ENCODE measurements around the gene GIGYF2. TPM values are rescaled to one million over a fixed set of nuclear protein-coding genes. Genes with fewer than 3 reads are reported as not detected.

GIGYF2 gene
- total and polyA plus RNA-seq, 2 of the 13 experiments (the other 11 are each of a cell fraction or from before 2014, with no cell fraction given) = 44.9 to 73.5 TPM

DNA sequence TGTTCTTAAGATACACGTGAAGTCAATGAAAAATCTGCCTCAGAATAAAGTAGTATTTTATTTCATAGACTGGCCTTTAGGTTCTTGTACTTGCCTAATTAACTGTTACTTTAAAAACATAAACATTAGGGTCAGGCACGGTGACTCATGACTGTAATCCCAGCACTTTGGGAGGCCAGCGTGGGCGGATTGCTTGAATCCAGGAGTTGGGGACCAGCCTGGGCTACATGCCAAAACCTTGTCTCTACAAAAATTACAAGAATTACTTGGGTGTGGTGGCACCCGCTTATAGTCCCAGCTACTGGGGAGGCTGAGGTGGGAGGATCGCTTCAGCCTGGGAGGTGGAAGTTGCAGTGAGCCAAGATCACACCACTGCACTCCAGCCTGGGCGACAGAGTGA lies 157.0 kb downstream of the GIGYF2 start (continued):
- TF ChIP-seq, protein P1, sequence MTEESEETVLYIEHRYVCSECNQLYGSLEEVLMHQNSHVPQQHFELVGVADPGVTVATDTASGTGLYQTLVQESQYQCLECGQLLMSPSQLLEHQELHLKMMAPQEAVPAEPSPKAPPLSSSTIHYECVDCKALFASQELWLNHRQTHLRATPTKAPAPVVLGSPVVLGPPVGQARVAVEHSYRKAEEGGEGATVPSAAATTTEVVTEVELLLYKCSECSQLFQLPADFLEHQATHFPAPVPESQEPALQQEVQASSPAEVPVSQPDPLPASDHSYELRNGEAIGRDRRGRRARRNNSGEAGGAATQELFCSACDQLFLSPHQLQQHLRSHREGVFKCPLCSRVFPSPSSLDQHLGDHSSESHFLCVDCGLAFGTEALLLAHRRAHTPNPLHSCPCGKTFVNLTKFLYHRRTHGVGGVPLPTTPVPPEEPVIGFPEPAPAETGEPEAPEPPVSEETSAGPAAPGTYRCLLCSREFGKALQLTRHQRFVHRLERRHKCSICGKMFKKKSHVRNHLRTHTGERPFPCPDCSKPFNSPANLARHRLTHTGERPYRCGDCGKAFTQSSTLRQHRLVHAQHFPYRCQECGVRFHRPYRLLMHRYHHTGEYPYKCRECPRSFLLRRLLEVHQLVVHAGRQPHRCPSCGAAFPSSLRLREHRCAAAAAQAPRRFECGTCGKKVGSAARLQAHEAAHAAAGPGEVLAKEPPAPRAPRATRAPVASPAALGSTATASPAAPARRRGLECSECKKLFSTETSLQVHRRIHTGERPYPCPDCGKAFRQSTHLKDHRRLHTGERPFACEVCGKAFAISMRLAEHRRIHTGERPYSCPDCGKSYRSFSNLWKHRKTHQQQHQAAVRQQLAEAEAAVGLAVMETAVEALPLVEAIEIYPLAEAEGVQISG (CRISPR knock-in tag; IDR thresholded peaks at IDR 0.05) = no peak

DNA sequence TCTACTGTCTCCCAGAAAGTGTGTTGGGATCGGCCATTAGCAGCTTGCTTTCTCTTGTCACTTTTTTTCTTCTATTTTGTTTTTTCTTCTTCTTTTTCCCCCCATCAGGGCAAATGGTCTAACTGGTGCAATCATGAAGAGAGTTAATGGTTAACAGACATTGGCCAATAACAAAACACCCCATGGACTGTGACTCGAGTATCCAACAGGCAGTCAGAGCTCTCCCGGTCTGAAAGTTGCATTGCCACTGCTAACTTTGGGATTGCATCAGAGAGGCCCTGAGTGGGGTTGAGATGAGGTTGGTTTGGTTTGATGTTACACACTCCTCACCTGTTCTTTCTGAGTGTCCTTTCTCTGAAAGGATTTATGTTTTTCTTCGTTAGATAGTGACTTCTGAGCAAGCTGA lies 160.0 kb downstream of the GIGYF2 start:
- WGBS (ENCODE audit: low lambda C conversion rate) = under 1% methylated on average over 4 of the region's 4 CpGs
- Histone ChIP-seq H3K4me3 (replicated peaks in 1 of 3; ENCODE audit: insufficient read depth in 1 of 3, low read depth in 2 of 3, low read length in 3 of 3) (peak overlapping the region in 1 of 3 experiments; percentile 41; a peak in 1 of 6 replicates), H2AFZ (ENCODE audit: low read length) (no peak overlapping the region), H3K27me3 (ENCODE audit: control insufficient read depth in 1 of 2, insufficient read depth in 2 of 2, low read length in 2 of 2) (no peaks in the 10 kb centered on the region), H3K36me3 (replicated peaks in 1 of 2; ENCODE audit: control insufficient read depth in 1 of 2, insufficient read depth in 2 of 2, low read length in 2 of 2) (peaks cover 8 to 22% of the 10 kb centered on the region in 2 experiments; a peak in 2 of 5 replicates), H3K9me3 (ENCODE audit: low read length) (no peaks in the 10 kb centered on the region), H4K20me1 (ENCODE audit: insufficient read depth, low read length) (no peaks in the 10 kb centered on the region), H3K79me2 (ENCODE audit: insufficient read depth, low read length) (peaks cover 3% of the 10 kb centered on the region), H3K4me1 (ENCODE audit: insufficient read depth, low read length) (peaks cover 89% of the 10 kb centered on the region), H3K4me2 (ENCODE audit: low read depth, low read length) (peak overlapping the region; percentile 73), H3K9ac (ENCODE audit: insufficient read depth, low read depth, low read length) (peak overlapping the region; percentile 50), H3K27ac (ENCODE audit: extremely low read length, insufficient read depth, low read length) (peak overlapping the region; percentile 94)
- ChIA-PET POLR2A (interaction anchor here (0.7 to 11.3 kb wide), 16 partner anchors 11 to 394 kb away, joined by 3 to 297 read pairs (median 6); partner anchors contain the start of genes ATG16L1, EIF4E2, INPP5D and NGEF), CTCF (ENCODE audit: low intra/inter-chr PET ratio, low total read pairs) (no interaction called here)
- FAIRE-seq (peak; percentile 90), ATAC-seq (peak; percentile 92), DNase-seq (ENCODE audit: low spot score) (peak; percentile 98)
- intact Hi-C loops (cut with micrococcal nuclease; ENCODE audit: unreplicated experiment) = loop anchor here (1.0 to 2.0 kb wide), 3 partner anchors 15 to 396 kb away; partner anchors contain the start of gene INPP5D
- in situ Hi-C loops (cut with HindIII; ENCODE audit: extremely low pct_ligation_motif_present, low pct_unique_long_range_greater_than_20kb) = loop anchor here (5.0 to 10.0 kb wide), 2 partner anchors 168 to 395 kb away; partner anchors contain the start of gene ATG16L1
- BruUV-seq (replicated peaks) = no TSS peak
- peak; percentile 86 for TF ChIP-seq SMC3 (IDR thresholded peaks at IDR 0.05; ENCODE audit: low read length)
- no peak; the same call in 1 of the 2 replicates for TF ChIP-seq ATM (IDR thresholded peaks at IDR 0.05; ENCODE audit: borderline replicate concordance)
- TF ChIP-seq ZNF766 (CRISPR knock-in tag; IDR thresholded peaks at IDR 0.05; ENCODE audit: borderline replicate concordance) = no peak
- TF ChIP-seq ZNF235 (CRISPR knock-in tag; IDR thresholded peaks at IDR 0.05; ENCODE audit: borderline replicate concordance) = no peak
- TF ChIP-seq JDP2 (CRISPR knock-in tag; IDR thresholded peaks at IDR 0.05; ENCODE audit: borderline replicate concordance) = no peak
- TF ChIP-seq AHR (CRISPR knock-in tag; IDR thresholded peaks at IDR 0.05) = no peak; the same call in 1 of the 2 replicates
- no peak for TF ChIP-seq ZNF337 (CRISPR knock-in tag; IDR thresholded peaks at IDR 0.05; ENCODE audit: borderline replicate concordance, low read depth)
- TF ChIP-seq, protein P2, sequence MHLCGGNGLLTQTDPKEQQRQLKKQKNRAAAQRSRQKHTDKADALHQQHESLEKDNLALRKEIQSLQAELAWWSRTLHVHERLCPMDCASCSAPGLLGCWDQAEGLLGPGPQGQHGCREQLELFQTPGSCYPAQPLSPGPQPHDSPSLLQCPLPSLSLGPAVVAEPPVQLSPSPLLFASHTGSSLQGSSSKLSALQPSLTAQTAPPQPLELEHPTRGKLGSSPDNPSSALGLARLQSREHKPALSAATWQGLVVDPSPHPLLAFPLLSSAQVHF (CRISPR knock-in tag; IDR thresholded peaks at IDR 0.05) = no peak
- TF ChIP-seq KDM3A (CRISPR knock-in tag; IDR thresholded peaks at IDR 0.05; ENCODE audit: low read depth) = no peak
- TF ChIP-seq POGZ (CRISPR knock-in tag; IDR thresholded peaks at IDR 0.05) = peak; percentile 88
- TF ChIP-seq, protein P3, sequence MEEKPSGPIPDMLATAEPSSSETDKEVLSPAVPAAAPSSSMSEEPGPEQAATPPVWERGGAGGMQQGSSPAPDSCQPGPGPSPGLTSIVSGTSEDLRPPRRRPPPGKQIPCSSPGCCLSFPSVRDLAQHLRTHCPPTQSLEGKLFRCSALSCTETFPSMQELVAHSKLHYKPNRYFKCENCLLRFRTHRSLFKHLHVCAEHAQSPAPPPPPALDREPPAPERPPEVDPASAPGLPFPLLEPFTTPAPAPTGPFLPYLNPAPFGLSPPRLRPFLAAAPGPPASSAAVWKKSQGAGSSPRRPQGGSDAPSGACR (CRISPR knock-in tag; IDR thresholded peaks at IDR 0.05) = peak; percentile 66; the same call in 1 of the 2 replicates
- TF ChIP-seq ZFP36 (IDR thresholded peaks at IDR 0.05; ENCODE audit: borderline replicate concordance, low read depth, low read length, partially characterized antibody) = no peak
- peak; percentile 99 for TF ChIP-seq TARDBP (CRISPR knock-in tag; IDR thresholded peaks at IDR 0.05)
- no peak for TF ChIP-seq EED (CRISPR knock-in tag; IDR thresholded peaks at IDR 0.05)
- TF ChIP-seq, protein P4, sequence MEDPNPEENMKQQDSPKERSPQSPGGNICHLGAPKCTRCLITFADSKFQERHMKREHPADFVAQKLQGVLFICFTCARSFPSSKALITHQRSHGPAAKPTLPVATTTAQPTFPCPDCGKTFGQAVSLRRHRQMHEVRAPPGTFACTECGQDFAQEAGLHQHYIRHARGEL (CRISPR knock-in tag; IDR thresholded peaks at IDR 0.05) = no peak
- peak; percentile 77 to 81 for TF ChIP-seq POLR2A (IDR thresholded peaks at IDR 0.05; ENCODE audit: insufficient read depth in 1 of 2, low read depth in 2 of 2, low read length in 2 of 2)
- TF ChIP-seq HMGA1 (CRISPR knock-in tag; conservative IDR thresholded peaks at IDR 0.05) = no peak
- TF ChIP-seq ZNF460 (CRISPR knock-in tag; IDR thresholded peaks at IDR 0.05; ENCODE audit: borderline replicate concordance) = no peak; the same call in 1 of the 2 replicates
- 0 out of 2 replicates have a peak, but pooled peaks have one; percentile 16 for TF ChIP-seq ZMYM2 (CRISPR knock-in tag; IDR thresholded peaks at IDR 0.05)
